WTC11 (cell line): ENCODE measurements around the gene ADA. TPM values are rescaled to one million over a fixed set of nuclear protein-coding genes. Genes with fewer than 3 reads are reported as not detected.

ENCODE experiments used
- ATAC-seq: fragments of 200-7000 bp; cut with Tn5 transposase; 2 replicates; pipeline ENCODE4 v1.10.0; 2021; ENCODE audit warnings: mild to moderate bottlenecking, moderate library complexity
- CTCF ChIA-PET: fragments of 300-600 bp; sonication (Branson Sonifier 250); formaldehyde crosslinking; loops from one replicate; lab custom pipeline; 2021; ENCODE audit warnings: antibody characterized with exemption; lab: Charles Lee
- POLR2A ChIA-PET: fragments of 350-600 bp; sonication (Branson Sonifier 250); formaldehyde crosslinking; loops from one replicate; lab custom pipeline; 2021; ENCODE audit warnings: antibody characterized with exemption; lab: Charles Lee
- DNase-seq: peaks from one replicate; pipeline ENCODE4 v3.0.0; 2021; ENCODE audit warnings: low spot score
- H3K27ac Mint-ChIP-seq: 2 replicates; pipeline ENCODE4 v1.8.0; 2021; ENCODE audit warnings: mixed read lengths
- H3K27me3 Mint-ChIP-seq: 2 replicates; pipeline ENCODE4 v1.8.0; 2021; ENCODE audit warnings: low read depth, mild to moderate bottlenecking, moderate library complexity, mixed read lengths
- H3K36me3 Mint-ChIP-seq: 2 replicates; pipeline ENCODE4 v1.8.0; 2021; ENCODE audit warnings: mixed read lengths
- H3K4me1 Mint-ChIP-seq: 2 replicates; pipeline ENCODE4 v1.8.0; 2022; ENCODE audit warnings: mixed read lengths
- H3K4me3 Mint-ChIP-seq: 2 replicates; pipeline ENCODE4 v1.8.0; 2021; ENCODE audit warnings: mild to moderate bottlenecking, moderate library complexity, mixed read lengths
- H3K9me3 Mint-ChIP-seq: 2 replicates; pipeline ENCODE4 v1.8.0; 2021; ENCODE audit warnings: mixed read lengths
- CDX4 ChIP-seq: fragments of 250-450 bp; sonication (Bioruptor Pico); IDR thresholded peaks from 2 replicates; pipeline ENCODE4 v1.9.0; 2021; ENCODE audit warnings: moderate library complexity, mild to moderate bottlenecking, inconsistent platforms, borderline replicate concordance
- CREM ChIP-seq: sonication (generic); formaldehyde crosslinking; IDR thresholded peaks from 2 replicates; pipeline ENCODE4 v1.8.1; 2022; ENCODE audit warnings: mild to moderate bottlenecking, missing genetic modification reagents, moderate library complexity
- FOXP1 ChIP-seq: sonication (generic); formaldehyde crosslinking; IDR thresholded peaks from 2 replicates; pipeline ENCODE4 v1.8.0; 2022; ENCODE audit warnings: missing genetic modification reagents, mild to moderate bottlenecking, moderate library complexity, borderline replicate concordance
- HMGA2 ChIP-seq: fragments of 250-450 bp; sonication (Bioruptor Pico); IDR thresholded peaks from 2 replicates; pipeline ENCODE4 v1.4.0; 2021; ENCODE audit warnings: mild to moderate bottlenecking, moderate library complexity
- HMGXB4 ChIP-seq: sonication (generic); formaldehyde crosslinking; IDR thresholded peaks from 2 replicates; pipeline ENCODE4 v1.8.1; 2023; ENCODE audit warnings: mild to moderate bottlenecking, moderate library complexity, missing genetic modification reagents
- IRF2 ChIP-seq: sonication (generic); formaldehyde crosslinking; IDR thresholded peaks from 2 replicates; pipeline ENCODE4 v1.8.0; 2022; ENCODE audit warnings: low read depth, missing genetic modification reagents, borderline replicate concordance
- MLX ChIP-seq: sonication (generic); formaldehyde crosslinking; IDR thresholded peaks from 2 replicates; pipeline ENCODE4 v1.8.1; 2023; ENCODE audit warnings: mild to moderate bottlenecking, missing genetic modification reagents, moderate library complexity
- MYBL2 ChIP-seq: sonication (generic); formaldehyde crosslinking; IDR thresholded peaks from 2 replicates; pipeline ENCODE4 v1.8.1; 2023; ENCODE audit warnings: mild to moderate bottlenecking, moderate library complexity, missing genetic modification reagents
- NR1H2 ChIP-seq: sonication (generic); formaldehyde crosslinking; IDR thresholded peaks from 2 replicates; pipeline ENCODE4 v1.9.0; 2021; ENCODE audit warnings: mild to moderate bottlenecking, moderate library complexity, missing genetic modification reagents
- PREB ChIP-seq: sonication (generic); formaldehyde crosslinking; IDR thresholded peaks from 2 replicates; pipeline ENCODE4 v1.8.1; 2022; ENCODE audit warnings: mild to moderate bottlenecking, missing genetic modification reagents, moderate library complexity, borderline replicate concordance
- USF1 ChIP-seq: sonication (generic); formaldehyde crosslinking; IDR thresholded peaks from 2 replicates; pipeline ENCODE4 v1.8.0; 2022; ENCODE audit warnings: mild to moderate bottlenecking, missing genetic modification reagents
- ZNF138 ChIP-seq: sonication (generic); formaldehyde crosslinking; conservative IDR thresholded peaks from 2 replicates; pipeline ENCODE4 v1.8.1; 2022; ENCODE audit warnings: mild to moderate bottlenecking, moderate library complexity, missing genetic modification reagents
- ZNF232 ChIP-seq: sonication (generic); formaldehyde crosslinking; IDR thresholded peaks from 2 replicates; pipeline ENCODE4 v1.8.0; 2022; ENCODE audit warnings: mild to moderate bottlenecking, missing genetic modification reagents
- ZNF281 ChIP-seq: sonication (generic); formaldehyde crosslinking; IDR thresholded peaks from 2 replicates; pipeline ENCODE4 v1.8.0; 2023; ENCODE audit warnings: mild to moderate bottlenecking, missing genetic modification reagents
- total RNA-seq: library from RNA; stranded (reverse); gene quantifications from 3 replicates; pipeline ENCODE4 v1.2.3, GENCODE V29; 2021
- TF ChIP-seq, protein P1 (sequence below): sonication (generic); formaldehyde crosslinking; IDR thresholded peaks from 2 replicates; pipeline ENCODE4 v1.8.1; 2022; ENCODE audit warnings: mild to moderate bottlenecking, moderate library complexity, missing genetic modification reagents
- TF ChIP-seq, protein P2 (sequence below): sonication (generic); formaldehyde crosslinking; IDR thresholded peaks from 2 replicates; pipeline ENCODE4 v1.8.0; 2022; ENCODE audit warnings: mild to moderate bottlenecking, missing genetic modification reagents
- TF ChIP-seq, protein P3 (sequence below): sonication (generic); formaldehyde crosslinking; IDR thresholded peaks from 2 replicates; pipeline ENCODE4 v1.8.1; 2023; ENCODE audit warnings: mild to moderate bottlenecking, missing genetic modification reagents, borderline replicate concordance

The ADA gene
- total RNA-seq, 1 experiment from 2014 or later: 19.7 TPM

GRCh38 chr20:44689809-44690208 is 38.3 kb upstream of the ADA start:
- DNase-seq: no peak
- ChIA-PET CTCF (interaction anchor here (0.5 to 1.6 kb wide), 5 partner anchors 28 to 408 kb away, joined by 3 to 7 read pairs (median 4); no protein-coding TSS in a partner anchor), POLR2A (no interaction called here)
- peaks cover 11% of the 10 kb centered on the region for H3K4me1 Mint-ChIP-seq
- H3K9me3 Mint-ChIP-seq: peaks cover 17% of the 10 kb centered on the region
- H3K27me3 Mint-ChIP-seq: peaks cover 7% of the 10 kb centered on the region
- TF ChIP-seq HMGXB4 (no peak), CREM (CRISPR knock-in tag) (no peak), IRF2 (CRISPR knock-in tag) (no peak), NR1H2 (no peak), PREB (CRISPR knock-in tag) (no peak), FOXP1 (CRISPR knock-in tag) (no peak), CDX4 (CRISPR knock-in tag) (no peak), MYBL2 (CRISPR knock-in tag) (no peak)
- TF ChIP-seq, protein P1, sequence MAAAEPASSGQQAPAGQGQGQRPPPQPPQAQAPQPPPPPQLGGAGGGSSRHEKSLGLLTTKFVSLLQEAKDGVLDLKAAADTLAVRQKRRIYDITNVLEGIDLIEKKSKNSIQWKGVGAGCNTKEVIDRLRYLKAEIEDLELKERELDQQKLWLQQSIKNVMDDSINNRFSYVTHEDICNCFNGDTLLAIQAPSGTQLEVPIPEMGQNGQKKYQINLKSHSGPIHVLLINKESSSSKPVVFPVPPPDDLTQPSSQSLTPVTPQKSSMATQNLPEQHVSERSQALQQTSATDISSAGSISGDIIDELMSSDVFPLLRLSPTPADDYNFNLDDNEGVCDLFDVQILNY (CRISPR knock-in tag): no peak
- TF ChIP-seq, protein P2, sequence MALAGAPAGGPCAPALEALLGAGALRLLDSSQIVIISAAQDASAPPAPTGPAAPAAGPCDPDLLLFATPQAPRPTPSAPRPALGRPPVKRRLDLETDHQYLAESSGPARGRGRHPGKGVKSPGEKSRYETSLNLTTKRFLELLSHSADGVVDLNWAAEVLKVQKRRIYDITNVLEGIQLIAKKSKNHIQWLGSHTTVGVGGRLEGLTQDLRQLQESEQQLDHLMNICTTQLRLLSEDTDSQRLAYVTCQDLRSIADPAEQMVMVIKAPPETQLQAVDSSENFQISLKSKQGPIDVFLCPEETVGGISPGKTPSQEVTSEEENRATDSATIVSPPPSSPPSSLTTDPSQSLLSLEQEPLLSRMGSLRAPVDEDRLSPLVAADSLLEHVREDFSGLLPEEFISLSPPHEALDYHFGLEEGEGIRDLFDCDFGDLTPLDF: no peak
- peaks cover 4% of the 10 kb centered on the region; the same call in 1 of the 2 replicates for H3K36me3 Mint-ChIP-seq
- ATAC-seq: no peak
- H3K4me3 Mint-ChIP-seq: no peak overlapping the region
- no peak overlapping the region for H3K27ac Mint-ChIP-seq

GRCh38 chr20:44688053-44688625 is 36.6 kb upstream of the ADA start:
- CTCF ChIA-PET: interaction anchor here (0.7 kb wide), 1 partner anchor 1239 kb away, joined by 3 read pairs; no protein-coding TSS in a partner anchor
- no peak for ATAC-seq
- no peak overlapping the region for H3K4me3 Mint-ChIP-seq
- POLR2A ChIA-PET: no interaction called here
- peaks cover 17% of the 10 kb centered on the region for H3K9me3 Mint-ChIP-seq
- TF ChIP-seq, protein P3, sequence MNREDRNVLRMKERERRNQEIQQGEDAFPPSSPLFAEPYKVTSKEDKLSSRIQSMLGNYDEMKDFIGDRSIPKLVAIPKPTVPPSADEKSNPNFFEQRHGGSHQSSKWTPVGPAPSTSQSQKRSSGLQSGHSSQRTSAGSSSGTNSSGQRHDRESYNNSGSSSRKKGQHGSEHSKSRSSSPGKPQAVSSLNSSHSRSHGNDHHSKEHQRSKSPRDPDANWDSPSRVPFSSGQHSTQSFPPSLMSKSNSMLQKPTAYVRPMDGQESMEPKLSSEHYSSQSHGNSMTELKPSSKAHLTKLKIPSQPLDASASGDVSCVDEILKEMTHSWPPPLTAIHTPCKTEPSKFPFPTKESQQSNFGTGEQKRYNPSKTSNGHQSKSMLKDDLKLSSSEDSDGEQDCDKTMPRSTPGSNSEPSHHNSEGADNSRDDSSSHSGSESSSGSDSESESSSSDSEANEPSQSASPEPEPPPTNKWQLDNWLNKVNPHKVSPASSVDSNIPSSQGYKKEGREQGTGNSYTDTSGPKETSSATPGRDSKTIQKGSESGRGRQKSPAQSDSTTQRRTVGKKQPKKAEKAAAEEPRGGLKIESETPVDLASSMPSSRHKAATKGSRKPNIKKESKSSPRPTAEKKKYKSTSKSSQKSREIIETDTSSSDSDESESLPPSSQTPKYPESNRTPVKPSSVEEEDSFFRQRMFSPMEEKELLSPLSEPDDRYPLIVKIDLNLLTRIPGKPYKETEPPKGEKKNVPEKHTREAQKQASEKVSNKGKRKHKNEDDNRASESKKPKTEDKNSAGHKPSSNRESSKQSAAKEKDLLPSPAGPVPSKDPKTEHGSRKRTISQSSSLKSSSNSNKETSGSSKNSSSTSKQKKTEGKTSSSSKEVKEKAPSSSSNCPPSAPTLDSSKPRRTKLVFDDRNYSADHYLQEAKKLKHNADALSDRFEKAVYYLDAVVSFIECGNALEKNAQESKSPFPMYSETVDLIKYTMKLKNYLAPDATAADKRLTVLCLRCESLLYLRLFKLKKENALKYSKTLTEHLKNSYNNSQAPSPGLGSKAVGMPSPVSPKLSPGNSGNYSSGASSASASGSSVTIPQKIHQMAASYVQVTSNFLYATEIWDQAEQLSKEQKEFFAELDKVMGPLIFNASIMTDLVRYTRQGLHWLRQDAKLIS: no peak
- TF ChIP-seq ZNF232: no peak
- TF ChIP-seq HMGA2 (CRISPR knock-in tag): no peak
- no peak for TF ChIP-seq ZNF281 (CRISPR knock-in tag)
- no peak for TF ChIP-seq ZNF138 (CRISPR knock-in tag)
- TF ChIP-seq USF1 (CRISPR knock-in tag): no peak
- no peak for TF ChIP-seq MLX (CRISPR knock-in tag)
- peaks cover 23% of the 10 kb centered on the region for H3K4me1 Mint-ChIP-seq
- DNase-seq: no peak
- peaks cover 4% of the 10 kb centered on the region; the same call in 1 of the 2 replicates for H3K36me3 Mint-ChIP-seq
- peaks cover 12% of the 10 kb centered on the region for H3K27me3 Mint-ChIP-seq
- H3K27ac Mint-ChIP-seq: no peak overlapping the region
